T47D (cell line): ENCODE measurements around the gene SLC7A6.

Experiments used
- DNase-seq, 2 experiments: peaks; one replicate each; pipeline versions ENCODE4 v3.0.0 to v3.0.0-alpha.2; 2011 to 2012; ENCODE audit warnings: low read depth in 1 of 2, low spot score in 1 of 2
- JUND ChIP-seq: IDR thresholded peaks from 2 replicates; pipeline ENCODE4 v1.6.1; 2012; ENCODE audit warnings: low read depth
- in situ Hi-C: cut with HindIII; loops from 2 replicates; pipeline ENCODE4 v1.10.0; 2016; ENCODE audit warnings: low sequenced_read_pairs, low pct_unique_long_range_greater_than_20kb

Gene SLC7A6

DNA sequence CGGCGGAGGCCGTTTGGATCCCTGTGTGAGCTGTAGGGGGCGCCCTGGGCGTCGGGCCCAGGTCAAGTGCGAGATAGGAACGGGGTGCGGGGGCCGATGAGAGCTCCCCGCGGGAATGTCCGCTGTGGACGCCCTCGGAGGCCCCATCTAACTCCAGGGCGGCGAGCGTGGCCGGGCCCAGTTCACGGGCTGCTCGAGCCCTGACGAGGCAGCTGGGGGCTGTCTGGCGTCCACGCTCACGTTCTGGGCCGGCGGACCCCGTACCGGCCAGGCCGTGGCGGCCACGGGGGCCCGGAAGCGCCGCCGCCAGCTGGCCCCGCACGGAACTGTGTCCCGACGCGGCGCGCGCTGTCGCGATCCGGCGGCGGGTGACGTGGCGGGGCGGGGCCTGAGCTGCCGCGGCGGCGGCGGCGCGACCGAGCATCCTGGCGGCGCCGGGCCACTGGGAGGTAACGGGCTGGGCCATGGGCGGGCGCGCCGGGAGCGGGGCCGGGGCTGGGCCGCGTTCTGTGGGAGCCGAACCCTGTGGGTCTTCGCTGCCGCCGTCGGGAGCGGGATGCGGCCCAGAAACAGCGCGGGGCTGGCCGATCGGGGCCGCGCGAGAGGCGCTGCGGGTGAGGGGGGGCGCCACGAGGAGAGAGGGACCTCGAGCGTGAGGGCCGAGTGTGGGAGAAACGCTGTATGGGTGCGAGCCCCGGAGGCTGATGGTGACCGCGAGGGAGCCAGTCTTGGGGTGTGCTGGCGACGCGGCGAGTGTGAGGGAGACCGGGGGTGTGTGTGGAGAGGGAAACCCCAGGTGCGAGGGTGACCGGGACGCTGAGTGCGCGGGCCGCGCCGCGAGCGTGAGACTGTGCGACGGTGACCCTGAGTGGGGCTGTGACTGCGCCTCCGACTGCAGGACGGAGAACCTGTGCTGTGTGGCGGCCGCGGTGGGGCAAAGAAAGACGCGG, at the start of gene SLC7A6:
SLC7A6 (plus strand) TSS at position 399 of the 950 bp plus-strand sequence. CDS start 10,201 bp downstream, outside the sequence.
- in situ Hi-C loops: no loop called here
- peak; percentile 75 to 82 for DNase-seq
- no peak for TF ChIP-seq JUND

- TF ChIP-seq JUND: no peak
- in situ Hi-C loops: no loop called here
Observed at GRCh38 chr16:68214726-68215125, 49.6 kb upstream of the SLC7A6 start.

GRCh38 chr16:68215302-68215701, 49.0 kb upstream of the SLC7A6 start:
- no peak for TF ChIP-seq JUND
- no peak for DNase-seq
- in situ Hi-C loops: no loop called here

More at GRCh38 chr16:68214726-68215125, 49.6 kb upstream of the SLC7A6 start:
- DNase-seq: no peak

DNA sequence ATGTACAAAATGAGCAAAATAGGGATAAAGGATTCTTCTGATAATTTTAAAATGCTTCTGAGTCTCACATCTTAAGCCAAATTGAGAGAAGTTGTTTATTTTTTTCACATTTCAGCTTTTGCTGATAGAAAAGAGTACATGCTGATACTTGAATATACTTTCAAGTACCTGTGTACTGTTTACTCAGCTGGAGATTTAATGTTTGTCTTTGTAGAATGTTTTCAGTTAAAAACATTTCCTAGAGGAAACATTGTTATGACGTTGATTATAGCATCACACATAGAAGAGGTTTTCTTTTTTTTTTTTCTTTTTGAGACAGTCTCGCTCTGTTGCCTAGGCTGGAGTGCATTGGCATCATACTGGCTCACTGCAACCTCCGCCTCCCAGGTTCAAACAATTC, 48.1 kb upstream of the SLC7A6 start:
- in situ Hi-C loops: no loop called here
- no peak for TF ChIP-seq JUND
- no peak for DNase-seq

DNA sequence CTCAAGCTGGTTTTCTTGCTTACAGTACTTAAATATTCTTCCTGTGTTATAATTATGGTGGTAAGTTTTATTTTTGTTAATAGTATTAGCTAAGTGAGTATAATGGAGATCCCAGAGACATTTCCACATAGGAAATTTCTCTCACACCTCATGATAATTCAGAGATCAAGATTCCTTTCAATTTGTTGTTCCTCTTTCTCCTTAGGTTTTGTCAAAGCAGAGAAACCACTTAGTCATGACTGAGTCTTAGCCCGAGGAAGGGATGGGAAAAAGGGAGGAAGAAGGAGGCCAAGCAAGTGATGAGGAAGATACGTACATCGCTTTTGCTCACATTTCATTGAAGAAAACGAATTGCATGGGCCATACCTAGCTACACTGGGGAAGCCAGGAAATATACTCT, 46.8 kb upstream of the SLC7A6 start:
- in situ Hi-C loops: no loop called here
- DNase-seq: no peak
- no peak for TF ChIP-seq JUND

DNA sequence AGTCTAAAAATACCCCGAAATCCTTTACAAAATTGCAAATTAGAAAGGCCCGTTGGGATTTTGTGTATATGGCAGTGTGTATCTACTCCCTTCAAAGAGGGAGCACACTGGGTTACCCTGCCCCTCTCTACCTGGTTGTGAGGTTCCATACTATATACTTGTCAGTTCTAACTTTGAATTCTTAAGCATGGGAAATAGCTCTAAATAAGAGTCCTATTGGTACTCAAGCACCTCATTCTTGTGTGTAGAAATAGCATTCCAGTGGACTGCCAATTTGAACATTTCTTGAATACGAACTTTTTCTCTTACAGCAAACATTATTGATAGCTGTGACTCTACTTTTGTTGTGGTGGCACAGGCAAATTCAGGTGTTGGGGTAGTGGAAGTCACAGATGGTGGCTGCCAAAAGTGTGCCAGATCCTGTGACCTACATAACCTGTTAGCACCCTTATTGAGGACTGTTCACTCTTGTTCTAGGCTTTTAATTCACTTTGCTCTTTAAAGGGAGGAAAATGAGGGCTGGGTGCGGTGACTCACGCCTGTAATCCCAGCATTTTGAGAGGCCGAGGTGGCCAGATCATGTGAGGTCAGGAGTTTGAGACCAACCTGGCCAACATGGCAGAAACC, 44.5 kb upstream of the SLC7A6 start:
- no peak for TF ChIP-seq JUND
- no peak for DNase-seq
- in situ Hi-C loops: no loop called here

DNA sequence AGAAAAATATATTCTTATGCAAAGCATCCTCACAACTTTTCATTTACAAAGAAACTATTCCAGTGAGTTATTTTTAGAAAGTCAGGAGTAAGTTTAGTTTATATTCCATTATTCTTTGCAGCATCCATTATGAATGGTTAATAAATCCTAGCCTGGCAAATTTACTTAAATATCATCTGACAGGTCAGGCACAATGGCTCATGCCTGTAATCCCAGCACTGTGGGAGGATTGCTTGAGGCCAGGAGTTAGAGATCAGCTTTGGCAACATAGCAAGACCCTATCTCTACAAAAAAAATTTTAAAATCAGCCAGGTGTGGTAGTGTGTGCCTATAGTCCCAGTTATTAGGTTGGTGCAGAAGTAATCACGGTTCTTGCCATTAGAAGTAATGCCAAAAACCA, 41.3 kb upstream of the SLC7A6 start:
- TF ChIP-seq JUND: no peak
- in situ Hi-C loops: no loop called here
- no peak for DNase-seq

- in situ Hi-C loops: no loop called here
- no peak for DNase-seq
- no peak for TF ChIP-seq JUND
Observed at GRCh38 chr16:68226116-68226515, 38.2 kb upstream of the SLC7A6 start.

- no peak for TF ChIP-seq JUND
- in situ Hi-C loops: no loop called here
- DNase-seq: no peak
Observed at GRCh38 chr16:68227183-68227793, 37.0 kb upstream of the SLC7A6 start.

GRCh38 chr16:68227850-68228553, 36.3 kb upstream of the SLC7A6 start:
- peak in 1 of 2 experiments; percentile 45 for DNase-seq
- in situ Hi-C loops: no loop called here
- no peak for TF ChIP-seq JUND

DNA sequence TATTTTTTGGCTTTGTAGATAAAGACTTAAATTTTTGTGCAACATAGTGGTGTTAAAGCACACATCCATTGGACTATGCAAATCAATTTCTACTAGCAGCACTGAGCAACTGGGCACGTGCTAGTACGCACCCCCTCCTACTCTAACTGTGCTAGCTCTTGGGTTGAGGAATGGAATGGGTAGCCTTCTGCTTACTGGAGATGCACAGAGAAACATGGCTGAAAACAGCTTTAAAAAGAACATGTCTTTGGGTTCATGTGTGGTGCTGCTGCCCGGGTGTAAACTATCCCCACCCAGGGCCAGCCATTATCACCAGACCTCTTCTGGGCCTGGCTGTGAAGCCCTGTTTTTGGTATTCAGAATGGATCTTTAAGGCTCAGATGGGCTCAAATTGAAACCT, 35.7 kb upstream of the SLC7A6 start:
- DNase-seq: no peak
- TF ChIP-seq JUND: no peak
- in situ Hi-C loops: no loop called here

GRCh38 chr16:68229431-68230175, 34.7 kb upstream of the SLC7A6 start:
- TF ChIP-seq JUND: no peak
- peak in 1 of 2 experiments; percentile 75 for DNase-seq
- in situ Hi-C loops: no loop called here
